IMR-90 (cell line): ENCODE measurements around the gene TRIO. TPM values are rescaled to one million over a fixed set of nuclear protein-coding genes. Genes with fewer than 3 reads are reported as not detected.

Experiments
- ATAC-seq: fragments of 200-7000 bp; cut with Tn5 transposase; 2 replicates; pipeline ENCODE4 v1.9.1; 2020; ENCODE audit warnings: low read depth, mild to moderate bottlenecking, moderate library complexity
- BruUV-seq: library from RNA; stranded (reverse); fragments of 400-500 nt; replicated peaks from 2 replicates; lab custom pipeline; 2021; lab: Mats Ljungman, UMichigan
- CTCF ChIA-PET: fragments of 300-600 bp; formaldehyde crosslinking; extraction: SDS; loops from one replicate; lab custom pipeline; 2021; ENCODE audit warnings: antibody characterized with exemption; lab: Yijun Ruan, JAX
- POLR2A ChIA-PET: fragments of 300-600 bp; sonication (Branson Sonifier 250); formaldehyde crosslinking; loops from one replicate; lab custom pipeline; 2022; ENCODE audit warnings: antibody characterized with exemption; ENCODE audit not compliant: unreplicated experiment; lab: Charles Lee
- DNase-seq: peaks from one replicate; pipeline ENCODE4 v3.0.0; 2013
- H2AFZ ChIP-seq: replicated peaks from 2 replicates; pipeline ENCODE3; 2013; ENCODE audit warnings: low read length, mild to moderate bottlenecking; ENCODE audit not compliant: poor library complexity
- H2AK5ac ChIP-seq: 2 replicates; pipeline ENCODE4 v1.6.1; 2013; ENCODE audit warnings: low read depth, low read length, inconsistent platforms
- H2AK9ac ChIP-seq: replicated peaks from 2 replicates; pipeline ENCODE3; 2013; ENCODE audit warnings: mild to moderate bottlenecking, low read depth, low read length, moderate library complexity; ENCODE audit not compliant: poor library complexity
- H2BK120ac ChIP-seq: 2 replicates; pipeline ENCODE4 v1.6.1; 2013; ENCODE audit warnings: low read depth, low read length, inconsistent platforms
- H2BK15ac ChIP-seq: 3 replicates; pipeline ENCODE4 v1.6.1; 2013; ENCODE audit warnings: low read depth, low read length, inconsistent platforms
- H2BK20ac ChIP-seq: 2 replicates; pipeline ENCODE4 v1.6.1; 2013; ENCODE audit warnings: low read depth, mild to moderate bottlenecking, inconsistent platforms, low read length, moderate library complexity
- H2BK5ac ChIP-seq: 2 replicates; pipeline ENCODE4 v1.6.1; 2013; ENCODE audit warnings: mild to moderate bottlenecking, low read depth, low read length, inconsistent platforms; ENCODE audit not compliant: poor library complexity, severe bottlenecking
- H3K14ac ChIP-seq: replicated peaks from 2 replicates; pipeline ENCODE4 v1.6.1; 2013; ENCODE audit warnings: low read depth, low read length, inconsistent platforms
- H3K18ac ChIP-seq: 2 replicates; pipeline ENCODE4 v1.6.1; 2013; ENCODE audit warnings: low read depth, low read length, control low read depth
- H3K23ac ChIP-seq: 2 replicates; pipeline ENCODE4 v1.6.1; 2013; ENCODE audit warnings: low read depth, low read length, inconsistent platforms
- H3K27ac ChIP-seq: 2 replicates; pipeline ENCODE4 v1.5.1; 2013; ENCODE audit warnings: mild to moderate bottlenecking, control low read depth, low read length; ENCODE audit not compliant: insufficient read depth
- H3K27me3 ChIP-seq: 2 replicates; pipeline ENCODE4 v1.6.1; 2013; ENCODE audit warnings: low read length; ENCODE audit not compliant: control insufficient read depth, insufficient read depth
- H3K36me3 ChIP-seq: 2 replicates; pipeline ENCODE4 v1.6.1; 2013; ENCODE audit warnings: low read length, mixed read lengths; ENCODE audit not compliant: control insufficient read depth, insufficient read depth
- H3K4ac ChIP-seq: 2 replicates; pipeline ENCODE4 v1.6.1; 2013; ENCODE audit warnings: low read depth, low read length, inconsistent platforms
- H3K4me1 ChIP-seq: 2 replicates; pipeline ENCODE4 v1.6.1; 2013; ENCODE audit warnings: low read length, mixed read lengths; ENCODE audit not compliant: control insufficient read depth, insufficient read depth
- H3K4me2 ChIP-seq: 2 replicates; pipeline ENCODE4 v1.6.1; 2013; ENCODE audit warnings: low read depth, mild to moderate bottlenecking, control low read depth, low read length, moderate library complexity
- H3K4me3 ChIP-seq: 2 replicates; pipeline ENCODE4 v1.5.1; 2013; ENCODE audit warnings: low read depth, mild to moderate bottlenecking, control low read depth, low read length, moderate library complexity; ENCODE audit not compliant: insufficient read depth
- H3K56ac ChIP-seq: 2 replicates; pipeline ENCODE4 v1.6.1; 2013; ENCODE audit warnings: low read length, inconsistent platforms; ENCODE audit not compliant: insufficient read depth; ENCODE audit errors: extremely low read depth
- H3K79me1 ChIP-seq, 2 experiments: 2 replicates each; pipeline ENCODE4 v1.6.1; 2013; ENCODE audit warnings: low read length in 2 of 2, inconsistent platforms in 1 of 2, low read depth in 1 of 2
- H3K9ac ChIP-seq: 2 replicates; pipeline ENCODE4 v1.6.1; 2013; ENCODE audit warnings: low read depth, low read length, control low read depth
- H3K9me1 ChIP-seq: 2 replicates; pipeline ENCODE4 v1.6.1; 2013; ENCODE audit warnings: low read length, inconsistent platforms; ENCODE audit not compliant: insufficient read depth
- H3K9me3 ChIP-seq: 2 replicates; pipeline ENCODE4 v1.6.1; 2013; ENCODE audit warnings: low read length; ENCODE audit not compliant: control insufficient read depth, insufficient read depth
- H4K20me1 ChIP-seq: 2 replicates; pipeline ENCODE4 v1.6.1; 2013; ENCODE audit warnings: low read length, inconsistent platforms; ENCODE audit not compliant: insufficient read depth
- H4K5ac ChIP-seq: 2 replicates; pipeline ENCODE4 v1.6.1; 2013; ENCODE audit warnings: mild to moderate bottlenecking, low read depth, low read length, control low read depth
- H4K8ac ChIP-seq, 2 experiments: 2 replicates each; pipeline ENCODE4 v1.6.1; 2013; ENCODE audit warnings: low read depth in 2 of 2, low read length in 2 of 2, control low read depth in 1 of 2, inconsistent platforms in 1 of 2
- H4K91ac ChIP-seq: 2 replicates; pipeline ENCODE4 v1.6.1; 2013; ENCODE audit warnings: low read depth, low read length, inconsistent platforms; ENCODE audit not compliant: insufficient read depth
- MAFK ChIP-seq: IDR thresholded peaks from 2 replicates; pipeline ENCODE4 v1.6.1; 2012; ENCODE audit warnings: low read depth, low read length, improper control_type of control experiment
- MAZ ChIP-seq: IDR thresholded peaks from 2 replicates; pipeline ENCODE4 v1.6.1; 2012; ENCODE audit warnings: low read depth, mild to moderate bottlenecking, low read length, improper control_type of control experiment, moderate library complexity, borderline replicate concordance
- MXI1 ChIP-seq: IDR thresholded peaks from 2 replicates; pipeline ENCODE4 v1.6.1; 2012; ENCODE audit warnings: low read depth, mild to moderate bottlenecking, low read length, moderate library complexity, borderline replicate concordance
- NFE2L2 ChIP-seq: fragments of 150-350 bp; IDR thresholded peaks from 2 replicates; pipeline ENCODE4 v1.6.1; 2016; ENCODE audit warnings: low read depth, mild to moderate bottlenecking, low read length
- POLR2A ChIP-seq: IDR thresholded peaks from 2 replicates; pipeline ENCODE4 v1.6.1; 2012; ENCODE audit warnings: mild to moderate bottlenecking, low read depth, low read length
- RAD21 ChIP-seq: IDR thresholded peaks from 2 replicates; pipeline ENCODE4 v1.6.1; 2012; ENCODE audit warnings: low read length, improper control_type of control experiment
- RFX5 ChIP-seq: IDR thresholded peaks from 2 replicates; pipeline ENCODE4 v1.8.0; 2012; ENCODE audit warnings: low read depth, mild to moderate bottlenecking, low read length, moderate library complexity
- WGBS, 2 experiments: methylation state at CpG; one replicate each; pipeline versions ENCODE4 v1.1.5 to v1.1.7; 2013; ENCODE audit warnings: missing lambda C conversion rate in 2 of 2; ENCODE audit not compliant: insufficient read length in 1 of 2; ENCODE audit errors: extremely low coverage in 2 of 2; 5-methylcytosine and 5-hydroxymethylcytosine counted together
- dilution Hi-C: fragments of 300-500 bp; cut with HindIII; formaldehyde crosslinking; loops from one replicate; pipeline ENCODE4 v1.14.3; 2018; ENCODE audit warnings: low sequenced_read_pairs; ENCODE audit not compliant: unreplicated experiment
- in situ Hi-C: fragments of 300-500 bp; cut with MboI; formaldehyde crosslinking; loops from 3 replicates; pipeline ENCODE4 v1.14.3; 2019; ENCODE audit warnings: low sequenced_read_pairs, inconsistent platforms, mixed read lengths
- intact Hi-C: fragments of 100-400 bp; cut with micrococcal nuclease; formaldehyde crosslinking; loops from 2 replicates; pipeline ENCODE4 v1.10.0; 2022
- polyA plus RNA-seq, 3 experiments: library from polyadenylated mRNA; depleted of rRNA; stranded (reverse); fragments of >200 nt; gene quantifications; 2 replicates each; pipeline ENCODE4 v1.2.3, GENCODE V29; 2012; ENCODE audit warnings: low replicate concordance in 1 of 3
- total RNA-seq: library from RNA; depleted of rRNA; stranded (reverse); fragments of >200 nt; gene quantifications from 2 replicates; pipeline ENCODE4 v1.2.3, GENCODE V29; 2012
- TF ChIP-seq, protein P1 (sequence below): fragments of 150-350 bp; IDR thresholded peaks from 2 replicates; pipeline ENCODE4 v1.6.1; 2016; ENCODE audit warnings: low read depth, mild to moderate bottlenecking, low read length, moderate library complexity, borderline replicate concordance

TRIO gene
- total and polyA plus RNA-seq, 2 of the 4 experiments (the other 2 are of a cell fraction), result 206 to 522 TPM

DNA sequence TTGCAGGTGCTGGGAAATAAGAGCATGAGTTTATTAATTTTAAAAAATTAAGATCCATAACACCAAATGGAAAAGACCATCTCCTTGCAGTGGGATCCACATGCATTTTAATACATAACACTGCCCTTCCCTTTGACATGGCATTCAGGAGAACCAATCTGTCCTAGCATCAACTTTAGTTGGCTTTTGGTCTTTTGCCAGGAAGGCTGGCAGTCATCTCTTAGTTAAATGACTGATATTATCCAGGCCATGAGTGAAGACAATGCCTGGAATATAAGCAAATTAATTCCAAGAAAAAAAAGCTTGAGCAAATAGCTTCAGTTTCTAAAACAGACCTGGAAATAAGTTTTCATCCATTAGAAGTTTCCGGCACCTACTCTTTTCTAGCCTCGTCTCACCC lies 383.4 kb downstream of the TRIO start:
- H3K27me3 ChIP-seq, result peaks cover 4% of the 10 kb centered on the region
- H3K79me1 ChIP-seq, result no peaks in the 10 kb centered on the region
- H3K14ac ChIP-seq, result no peak overlapping the region
- H4K91ac ChIP-seq, result no peak overlapping the region
- H2AK9ac ChIP-seq, result no peak overlapping the region
- ChIA-PET CTCF (no interaction called here), POLR2A (no interaction called here)
- no peak overlapping the region for H2BK20ac ChIP-seq
- H3K9me3 ChIP-seq, result peaks cover 2% of the 10 kb centered on the region; the same call in 1 of the 2 replicates
- H2BK120ac ChIP-seq, result no peak overlapping the region
- H3K27ac ChIP-seq, result no peak overlapping the region
- no peak overlapping the region for H4K5ac ChIP-seq
- in situ Hi-C loops, result no loop called here
- H3K56ac ChIP-seq, result no peak overlapping the region
- intact Hi-C loops, result no loop called here
- H3K4me2 ChIP-seq, result no peak overlapping the region
- H2AFZ ChIP-seq, result no peak overlapping the region
- DNase-seq (no peak), ATAC-seq (no peak)
- no peaks in the 10 kb centered on the region for H3K4me1 ChIP-seq
- WGBS, 2 experiments, result 100% methylated on average over 1 of the region's 2 CpGs; no CpG with 5 or more reads in 1 of the 2 experiments
- H2BK15ac ChIP-seq, result no peak overlapping the region
- H3K9ac ChIP-seq, result no peak overlapping the region
- no peak overlapping the region for H2BK5ac ChIP-seq
- H4K20me1 ChIP-seq, result no peaks in the 10 kb centered on the region
- no peak overlapping the region for H3K4ac ChIP-seq
- dilution Hi-C loops, result no loop called here
- H3K23ac ChIP-seq, result no peak overlapping the region
- H3K4me3 ChIP-seq, result no peak overlapping the region
- no TSS peak for BruUV-seq
- no peak overlapping the region for H4K8ac ChIP-seq
- H3K36me3 ChIP-seq, result no peaks in the 10 kb centered on the region
- H2AK5ac ChIP-seq, result no peak overlapping the region
- TF ChIP-seq MAFK (no peak), RFX5 (no peak), POLR2A (no peak), NFE2L2 (no peak), MAZ (no peak), MXI1 (no peak), RAD21 (no peak)
- TF ChIP-seq, protein P1, sequence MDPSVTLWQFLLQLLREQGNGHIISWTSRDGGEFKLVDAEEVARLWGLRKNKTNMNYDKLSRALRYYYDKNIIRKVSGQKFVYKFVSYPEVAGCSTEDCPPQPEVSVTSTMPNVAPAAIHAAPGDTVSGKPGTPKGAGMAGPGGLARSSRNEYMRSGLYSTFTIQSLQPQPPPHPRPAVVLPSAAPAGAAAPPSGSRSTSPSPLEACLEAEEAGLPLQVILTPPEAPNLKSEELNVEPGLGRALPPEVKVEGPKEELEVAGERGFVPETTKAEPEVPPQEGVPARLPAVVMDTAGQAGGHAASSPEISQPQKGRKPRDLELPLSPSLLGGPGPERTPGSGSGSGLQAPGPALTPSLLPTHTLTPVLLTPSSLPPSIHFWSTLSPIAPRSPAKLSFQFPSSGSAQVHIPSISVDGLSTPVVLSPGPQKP, result no peak
- H3K9me1 ChIP-seq, result no peaks in the 10 kb centered on the region
- no peak overlapping the region for H3K18ac ChIP-seq
